Chondrocyte (in vitro differentiated cells): ENCODE measurements around the gene PCED1B. TPM values are rescaled to one million over a fixed set of nuclear protein-coding genes. Genes with fewer than 3 reads are reported as not detected.

Experiments used
- DNase-seq: peaks from one replicate; pipeline ENCODE4 v3.0.0; 2021; ENCODE audit warnings: mixed read lengths, low spot score
- H3K27ac Mint-ChIP-seq: one replicate; pipeline ENCODE4 v1.8.0; 2021; ENCODE audit warnings: mild to moderate bottlenecking, moderate library complexity, mixed read lengths; ENCODE audit not compliant: unreplicated experiment
- H3K27me3 Mint-ChIP-seq: 2 replicates; pipeline ENCODE4 v1.8.0; 2021; ENCODE audit warnings: low read depth, mixed read lengths
- H3K36me3 Mint-ChIP-seq: 2 replicates; pipeline ENCODE4 v1.8.0; 2021; ENCODE audit warnings: low read depth, mixed read lengths
- H3K4me1 Mint-ChIP-seq: 2 replicates; pipeline ENCODE4 v1.8.0; 2021; ENCODE audit warnings: low read depth, mild to moderate bottlenecking, mixed read lengths
- H3K4me3 Mint-ChIP-seq: one replicate; pipeline ENCODE4 v1.8.0; 2021; ENCODE audit warnings: mild to moderate bottlenecking, moderate library complexity, mixed read lengths; ENCODE audit not compliant: unreplicated experiment
- H3K9me3 Mint-ChIP-seq: 2 replicates; pipeline ENCODE4 v1.8.0; 2021; ENCODE audit warnings: low read depth, mixed read lengths
- CTCF ChIP-seq: fragments of 200-600 bp; sonication (generic); IDR thresholded peaks from 2 replicates; pipeline ENCODE4 v1.5.0; 2021; ENCODE audit warnings: antibody characterized with exemption, mild to moderate bottlenecking, moderate library complexity
- total RNA-seq: library from RNA; stranded (reverse); gene quantifications from 3 replicates; pipeline ENCODE4 v1.2.1, GENCODE V29; 2021

The PCED1B gene
- total RNA-seq, 1 donor from 2014 or later = 2.3 TPM

- Mint-ChIP-seq H3K27me3 (no peaks in the 10 kb centered on the region), H3K4me3 (no peak overlapping the region), H3K27ac (peak overlapping the region; percentile 56), H3K4me1 (peaks cover 71% of the 10 kb centered on the region), H3K9me3 (no peaks in the 10 kb centered on the region), H3K36me3 (no peaks in the 10 kb centered on the region)
- TF ChIP-seq CTCF = no peak
- DNase-seq = no peak
Observed at GRCh38 chr12:47099610-47100009, 20.2 kb downstream of the PCED1B start.

DNA sequence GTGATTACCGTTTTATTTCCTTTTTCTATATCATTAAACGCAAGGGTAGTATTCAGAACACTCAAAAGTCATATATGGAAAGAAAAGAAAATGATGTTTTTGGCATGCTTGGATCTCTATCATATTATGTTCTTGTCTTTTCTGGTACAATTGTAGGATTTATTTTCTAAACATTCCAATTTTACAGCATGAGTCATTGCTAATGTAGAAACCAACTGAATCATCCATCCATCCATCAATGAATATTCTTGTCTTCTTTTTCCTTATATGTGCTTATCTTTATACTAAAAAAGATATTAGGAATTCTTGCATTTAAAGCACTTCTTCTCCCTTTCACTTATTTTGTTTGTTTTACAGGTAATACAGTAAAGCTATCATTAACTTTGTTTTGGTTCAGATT is 20.7 kb downstream of the PCED1B start:
- DNase-seq = no peak
- Mint-ChIP-seq H3K27me3 (no peaks in the 10 kb centered on the region), H3K4me3 (no peak overlapping the region), H3K4me1 (peaks cover 66% of the 10 kb centered on the region), H3K9me3 (no peaks in the 10 kb centered on the region), H3K36me3 (no peaks in the 10 kb centered on the region), H3K27ac (no peak overlapping the region)
- TF ChIP-seq CTCF = no peak

DNA sequence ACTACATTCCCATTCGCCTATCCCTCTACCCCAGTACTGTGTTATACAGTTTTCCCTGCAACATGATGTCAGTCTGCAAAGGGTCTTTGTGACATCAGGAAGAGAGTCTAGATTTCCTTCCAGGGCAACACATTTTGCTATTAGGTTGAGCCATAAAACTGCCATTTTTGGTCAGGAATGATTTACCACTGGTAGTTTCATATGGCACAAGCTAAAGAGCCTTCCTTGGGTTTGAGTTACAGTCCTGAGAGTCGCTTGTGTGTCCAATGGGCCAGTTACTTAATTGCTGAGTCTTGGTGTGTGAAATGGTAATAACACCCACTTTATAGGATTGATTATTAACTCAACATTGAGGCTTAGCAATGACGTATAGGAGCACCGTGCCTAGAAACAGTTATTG is 23.0 kb downstream of the PCED1B start:
- Mint-ChIP-seq H3K4me3 (no peak overlapping the region), H3K9me3 (no peaks in the 10 kb centered on the region), H3K36me3 (peaks cover 2% of the 10 kb centered on the region), H3K27ac (no peak overlapping the region), H3K27me3 (no peaks in the 10 kb centered on the region), H3K4me1 (peaks cover 45% of the 10 kb centered on the region)
- DNase-seq = no peak
- no peak for TF ChIP-seq CTCF

GRCh38 chr12:47102845-47103651 is 23.6 kb downstream of the PCED1B start:
- TF ChIP-seq CTCF = no peak
- no peak for DNase-seq
- peaks cover 2% of the 10 kb centered on the region for H3K36me3 Mint-ChIP-seq
- H3K27ac Mint-ChIP-seq = peak overlapping the region; percentile 52
- H3K9me3 Mint-ChIP-seq = no peaks in the 10 kb centered on the region
- H3K27me3 Mint-ChIP-seq = no peaks in the 10 kb centered on the region
- H3K4me1 Mint-ChIP-seq = peaks cover 38% of the 10 kb centered on the region
- H3K4me3 Mint-ChIP-seq = no peak overlapping the region

GRCh38 chr12:47105914-47106674 is 26.7 kb downstream of the PCED1B start:
- no peak overlapping the region for H3K27ac Mint-ChIP-seq
- H3K9me3 Mint-ChIP-seq = no peaks in the 10 kb centered on the region
- H3K36me3 Mint-ChIP-seq = peaks cover 2% of the 10 kb centered on the region
- TF ChIP-seq CTCF = no peak
- DNase-seq = no peak
- H3K27me3 Mint-ChIP-seq = no peaks in the 10 kb centered on the region
- H3K4me1 Mint-ChIP-seq = peaks cover 17% of the 10 kb centered on the region
- H3K4me3 Mint-ChIP-seq = no peak overlapping the region
